A673 (cell line): ENCODE data around the gene FGFR4. TPM values are rescaled to one million over a fixed set of nuclear protein-coding genes. Genes with fewer than 3 reads are reported as not detected.
A peak's percentile ranks its signal among the peaks of the same experiment; 100 is the strongest.

Experiments used
- BruUV-seq: library from RNA; stranded (reverse); fragments of 400-500 nt; replicated peaks from 2 replicates; lab custom pipeline; 2021; lab: Mats Ljungman, UMichigan
- CTCF ChIA-PET: fragments of 300-600 bp; sonication (Branson Sonifier 250); formaldehyde crosslinking; loops from one replicate; lab custom pipeline; 2022; ENCODE audit warnings: antibody characterized with exemption; lab: Charles Lee
- POLR2A ChIA-PET: fragments of 300-600 bp; sonication (Branson Sonifier 250); formaldehyde crosslinking; loops from one replicate; lab custom pipeline; 2022; ENCODE audit warnings: antibody characterized with exemption; ENCODE audit not compliant: low non-redundant PET; lab: Charles Lee
- DNase-seq: peaks from one replicate; pipeline ENCODE4 v3.0.0-alpha.2; 2015; ENCODE audit warnings: low spot score
- H3K27ac ChIP-seq: fragments of 200-600 bp; sonication (generic); 2 replicates; pipeline ENCODE4 v1.5.1; 2016; ENCODE audit warnings: mixed run types, low read depth, mild to moderate bottlenecking, mixed read lengths, antibody characterized with exemption, low read length; ENCODE audit not compliant: poor library complexity, severe bottlenecking
- H3K27me3 ChIP-seq: fragments of 200-600 bp; sonication (generic); replicated peaks from 2 replicates; pipeline ENCODE4 v1.6.1; 2017; ENCODE audit warnings: mixed run types, low read depth, mild to moderate bottlenecking, mixed read lengths, antibody characterized with exemption, low read length; ENCODE audit not compliant: insufficient read depth, poor library complexity
- H3K36me3 ChIP-seq: fragments of 200-600 bp; sonication (generic); 2 replicates; pipeline ENCODE4 v1.6.1; 2016; ENCODE audit warnings: mixed run types, mild to moderate bottlenecking, mixed read lengths, antibody characterized with exemption, low read length; ENCODE audit not compliant: insufficient read depth, poor library complexity, severe bottlenecking
- H3K4me1 ChIP-seq: fragments of 200-600 bp; sonication (generic); 2 replicates; pipeline ENCODE4 v1.6.1; 2017; ENCODE audit warnings: mixed run types, mild to moderate bottlenecking, mixed read lengths, antibody characterized with exemption, low read length; ENCODE audit not compliant: insufficient read depth, poor library complexity, severe bottlenecking
- H3K4me3 ChIP-seq: fragments of 200-600 bp; sonication (generic); 2 replicates; pipeline ENCODE4 v1.5.1; 2016; ENCODE audit warnings: low read depth, mixed run types, mild to moderate bottlenecking, mixed read lengths, low read length; ENCODE audit not compliant: poor library complexity, severe bottlenecking
- H3K9me3 ChIP-seq: fragments of 200-600 bp; sonication (generic); 2 replicates; pipeline ENCODE4 v1.6.1; 2016; ENCODE audit warnings: mixed run types, low read depth, mild to moderate bottlenecking, mixed read lengths, antibody characterized with exemption, low read length; ENCODE audit not compliant: poor library complexity, severe bottlenecking
- EZH2 ChIP-seq: fragments of 200-600 bp; sonication (generic); IDR thresholded peaks from 2 replicates; pipeline ENCODE4 v1.6.1; 2017; ENCODE audit warnings: borderline replicate concordance, low read depth, mild to moderate bottlenecking, mixed read lengths, antibody characterized with exemption, low read length; ENCODE audit not compliant: poor library complexity, severe bottlenecking
- intact Hi-C: fragments of 100-400 bp; cut with micrococcal nuclease; formaldehyde crosslinking; loops from one replicate; pipeline ENCODE4 v1.10.0; 2022; ENCODE audit not compliant: unreplicated experiment
- total RNA-seq: library from RNA; stranded (reverse); gene quantifications from 2 replicates; pipeline ENCODE4 v1.2.3, GENCODE V29; 2021
- TF ChIP-seq, protein P1 (sequence below): fragments of 300-800, 200-600 bp; sonication (generic); conservative IDR thresholded peaks from 2 replicates; pipeline ENCODE4 v1.5.1; 2017; ENCODE audit warnings: low read depth, mild to moderate bottlenecking, antibody characterized with exemption, low read length, moderate library complexity, mixed read lengths

FGFR4 gene
- total RNA-seq, 1 experiment from 2014 or later = 17.2 TPM

DNA sequence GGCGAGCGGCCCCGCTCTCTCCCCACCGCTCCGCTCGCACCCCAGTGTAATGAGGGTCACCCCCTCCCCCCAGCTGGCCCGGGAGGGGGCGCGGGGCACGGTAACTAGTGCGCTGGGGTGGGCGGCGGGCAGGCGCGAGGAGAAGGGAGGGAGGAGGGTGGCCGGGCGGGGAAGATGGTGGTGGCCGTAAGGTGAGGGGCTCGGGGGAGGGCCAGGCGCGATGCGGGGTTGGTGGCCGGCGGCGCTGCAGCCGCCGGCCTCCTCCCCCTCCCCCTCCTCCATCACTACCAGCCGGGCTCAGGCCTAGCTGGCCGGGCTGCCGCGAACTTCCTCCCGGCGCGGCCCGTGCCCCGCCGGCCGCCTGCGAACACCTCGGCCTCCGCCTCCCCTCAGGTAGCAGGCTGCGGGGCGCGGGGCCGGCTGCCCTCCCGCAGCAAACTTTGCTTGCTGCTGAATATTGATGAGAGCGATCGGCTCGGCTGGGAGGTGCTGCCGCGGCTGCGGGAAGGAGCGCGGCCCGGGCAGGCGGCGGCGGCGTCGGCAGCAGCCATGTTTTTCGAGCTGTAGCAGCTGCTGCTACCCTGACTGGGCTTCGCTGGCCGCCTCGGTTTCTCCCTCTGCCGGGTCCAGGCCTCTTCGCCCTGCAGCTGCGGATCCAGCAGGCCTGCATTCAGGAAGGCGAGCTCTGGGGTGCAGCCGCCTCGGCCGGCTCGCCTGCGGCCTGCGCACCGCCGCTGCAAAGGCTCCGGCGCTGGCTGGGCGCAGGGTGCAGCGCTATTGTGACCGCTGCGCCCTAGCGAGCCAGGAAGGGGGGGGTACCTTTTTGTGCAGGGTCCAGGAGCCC lies 47.4 kb downstream of the FGFR4 start:
- intact Hi-C loops = no loop called here
- Histone ChIP-seq H3K4me1 (peaks cover 26% of the 10 kb centered on the region), H3K27me3 (no peaks in the 10 kb centered on the region), H3K36me3 (peaks cover 36% of the 10 kb centered on the region), H3K4me3 (peak overlapping the region; percentile 82), H3K27ac (peak overlapping the region; percentile 76), H3K9me3 (no peaks in the 10 kb centered on the region)
- BruUV-seq = no TSS peak
- ChIA-PET POLR2A (no interaction called here), CTCF (interaction anchor here (1.0 kb wide), 1 partner anchor 47 kb away, joined by 3 read pairs; the partner anchor contains the start of gene FGFR4)
- TF ChIP-seq, protein P1, sequence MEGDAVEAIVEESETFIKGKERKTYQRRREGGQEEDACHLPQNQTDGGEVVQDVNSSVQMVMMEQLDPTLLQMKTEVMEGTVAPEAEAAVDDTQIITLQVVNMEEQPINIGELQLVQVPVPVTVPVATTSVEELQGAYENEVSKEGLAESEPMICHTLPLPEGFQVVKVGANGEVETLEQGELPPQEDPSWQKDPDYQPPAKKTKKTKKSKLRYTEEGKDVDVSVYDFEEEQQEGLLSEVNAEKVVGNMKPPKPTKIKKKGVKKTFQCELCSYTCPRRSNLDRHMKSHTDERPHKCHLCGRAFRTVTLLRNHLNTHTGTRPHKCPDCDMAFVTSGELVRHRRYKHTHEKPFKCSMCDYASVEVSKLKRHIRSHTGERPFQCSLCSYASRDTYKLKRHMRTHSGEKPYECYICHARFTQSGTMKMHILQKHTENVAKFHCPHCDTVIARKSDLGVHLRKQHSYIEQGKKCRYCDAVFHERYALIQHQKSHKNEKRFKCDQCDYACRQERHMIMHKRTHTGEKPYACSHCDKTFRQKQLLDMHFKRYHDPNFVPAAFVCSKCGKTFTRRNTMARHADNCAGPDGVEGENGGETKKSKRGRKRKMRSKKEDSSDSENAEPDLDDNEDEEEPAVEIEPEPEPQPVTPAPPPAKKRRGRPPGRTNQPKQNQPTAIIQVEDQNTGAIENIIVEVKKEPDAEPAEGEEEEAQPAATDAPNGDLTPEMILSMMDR = no peak
- TF ChIP-seq EZH2 = no peak
- DNase-seq = peak; percentile 40

DNA sequence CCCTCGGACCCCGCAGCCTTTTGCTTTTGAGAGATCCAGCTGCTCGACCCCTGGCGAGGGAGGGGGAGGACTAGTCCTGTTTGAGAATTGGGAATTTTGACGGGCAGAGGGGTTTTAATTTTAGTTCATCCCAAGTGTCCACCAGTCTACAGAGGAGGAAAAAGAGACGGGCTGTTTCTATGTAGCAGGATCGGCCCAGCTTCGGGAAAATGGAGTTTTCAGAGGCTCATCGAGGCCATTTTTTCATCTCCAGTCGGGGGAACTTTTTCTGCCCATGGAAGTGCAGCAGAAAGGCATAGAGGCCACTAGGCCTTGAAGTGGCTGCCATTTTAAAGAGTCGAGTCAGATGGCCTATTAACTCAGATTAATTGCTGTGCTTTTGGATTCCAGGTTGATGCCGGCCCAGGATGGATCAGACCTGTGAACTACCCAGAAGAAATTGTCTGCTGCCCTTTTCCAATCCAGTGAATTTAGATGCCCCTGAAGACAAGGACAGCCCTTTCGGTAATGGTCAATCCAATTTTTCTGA lies 48.0 kb downstream of the FGFR4 start:
- ChIA-PET POLR2A (no interaction called here), CTCF (no interaction called here)
- TF ChIP-seq, protein P1 = no peak
- TF ChIP-seq EZH2 = no peak
- no peaks in the 10 kb centered on the region for H3K27me3 ChIP-seq
- H3K4me3 ChIP-seq = peak overlapping the region; percentile 82
- no peak for DNase-seq
- H3K4me1 ChIP-seq = peaks cover 26% of the 10 kb centered on the region
- peak overlapping the region; percentile 76 for H3K27ac ChIP-seq
- BruUV-seq = no TSS peak
- intact Hi-C loops = no loop called here
- no peaks in the 10 kb centered on the region for H3K9me3 ChIP-seq
- H3K36me3 ChIP-seq = peaks cover 42% of the 10 kb centered on the region

DNA sequence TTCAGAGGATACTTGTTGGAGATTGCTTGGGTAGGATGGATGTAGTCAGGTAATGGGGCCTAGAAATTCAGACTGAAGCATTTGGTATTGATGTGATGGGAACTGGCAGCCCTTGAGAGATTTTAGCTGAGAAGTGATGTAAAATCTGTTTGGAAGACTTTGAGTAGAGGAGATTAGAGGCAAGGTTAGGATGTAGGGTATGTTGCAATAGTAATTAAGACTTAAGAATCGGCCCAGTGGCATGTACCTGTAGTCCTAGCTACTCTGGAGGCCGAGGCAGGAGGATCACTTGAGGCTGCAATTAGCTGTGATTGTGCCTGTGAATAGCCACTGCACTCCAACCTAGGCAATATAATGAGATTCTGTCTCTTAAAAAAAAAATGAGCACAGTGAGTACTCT lies 53.6 kb downstream of the FGFR4 start:
- no TSS peak for BruUV-seq
- intact Hi-C loops = no loop called here
- Histone ChIP-seq H3K4me3 (no peak overlapping the region), H3K36me3 (peaks cover 69% of the 10 kb centered on the region), H3K9me3 (no peaks in the 10 kb centered on the region), H3K27ac (no peak overlapping the region), H3K27me3 (no peaks in the 10 kb centered on the region), H3K4me1 (peaks cover 20% of the 10 kb centered on the region)
- no peak for DNase-seq
- ChIA-PET CTCF (no interaction called here), POLR2A (interaction anchor here (0.6 kb wide), 1 partner anchor 174 kb away, joined by 3 read pairs; no protein-coding TSS in a partner anchor)
- no peak for TF ChIP-seq EZH2
- TF ChIP-seq, protein P1 = no peak
